ENCODE data around the gene MFAP3L. TPM values are rescaled to one million over a fixed set of nuclear protein-coding genes. Genes with fewer than 3 reads are reported as not detected.

Gene MFAP3L
- total and polyA plus RNA-seq, 2 donors (not counting 1 experiment from before 2014, with no cell fraction given) = 0.49 to 0.50 TPM

DNA sequence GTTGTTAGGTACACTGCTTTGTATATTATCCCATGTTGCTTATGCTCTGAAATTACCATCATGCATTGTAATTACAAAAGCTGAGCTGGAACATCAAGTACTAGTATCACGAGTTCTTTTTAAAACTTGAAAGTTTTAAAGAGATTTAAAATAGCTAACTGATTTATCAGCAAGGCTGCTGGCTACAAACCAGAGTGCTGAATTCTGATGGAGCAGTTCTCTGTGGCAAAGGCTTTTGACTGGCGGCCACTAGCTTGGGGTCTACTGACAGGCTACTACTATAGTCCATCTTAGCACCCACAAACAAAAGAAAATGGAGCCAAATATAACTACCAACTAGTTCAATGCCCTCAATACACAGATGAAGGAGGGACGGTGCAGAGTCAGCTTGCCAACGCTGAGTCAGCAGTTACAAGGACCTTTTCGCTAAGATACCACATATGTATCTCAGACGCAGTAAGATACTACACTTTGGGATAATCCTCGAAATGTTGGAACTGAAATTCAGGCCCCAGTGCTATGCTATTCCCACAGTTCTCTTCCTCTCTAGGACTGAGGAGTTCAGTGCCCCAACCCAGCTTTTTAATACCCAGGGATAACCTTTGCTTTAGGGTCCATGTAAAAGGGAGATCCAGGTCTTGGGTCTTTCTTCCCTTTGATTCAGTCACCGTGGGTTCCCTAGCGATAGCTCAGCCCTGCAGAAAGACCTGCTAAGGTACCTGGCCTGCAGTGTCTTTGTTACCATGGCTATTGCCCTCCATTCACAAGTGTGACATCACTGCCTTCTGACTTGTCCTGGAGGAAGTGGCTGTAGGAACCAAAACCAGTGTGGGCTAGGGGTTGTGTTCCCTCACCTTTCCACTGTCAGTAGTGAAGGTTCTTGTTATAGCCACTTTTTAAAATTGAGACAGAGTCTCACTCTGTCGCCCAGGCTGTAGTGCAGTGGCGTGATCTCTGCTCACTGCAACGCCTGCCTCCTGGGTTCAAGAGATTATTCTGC lies 22.8 kb downstream of the MFAP3L start:
- H3K9ac ChIP-seq (ENCODE audit: insufficient read depth, low read length) = no peak overlapping the region
- no peak overlapping the region for H3K4me2 ChIP-seq (ENCODE audit: extremely low read depth, insufficient read depth, low read length)
- H3K9me3 ChIP-seq (ENCODE audit: control insufficient read depth, insufficient read depth, low read depth, low read length) = no peaks in the 10 kb centered on the region
- TF ChIP-seq EZH2 (IDR thresholded peaks at IDR 0.05; ENCODE audit: low read length, missing control alignments) (no peak), CTCF (conservative IDR thresholded peaks at IDR 0.05 in 1 of 2, IDR thresholded peaks at IDR 0.05 in 1 of 2; ENCODE audit: low read depth in 1 of 2, low read length in 2 of 2) (no peak)
- no peak overlapping the region for H2AFZ ChIP-seq (ENCODE audit: low read length)
- H3K36me3 ChIP-seq (ENCODE audit: control insufficient read depth, insufficient read depth, low read length) = no peaks in the 10 kb centered on the region
- H3K79me2 ChIP-seq (ENCODE audit: control insufficient read depth, insufficient read depth, low read length) = no peaks in the 10 kb centered on the region
- no peak overlapping the region for H3K27ac ChIP-seq (ENCODE audit: insufficient read depth, low read length)
- no peaks in the 10 kb centered on the region for H3K4me1 ChIP-seq (ENCODE audit: control insufficient read depth, extremely low read depth, insufficient read depth, low read length)
- no peaks in the 10 kb centered on the region for H3K27me3 ChIP-seq (ENCODE audit: control insufficient read depth, insufficient read depth, low read length)
- no peak for DNase-seq (ENCODE audit: low read depth in 2 of 2)
- H3K4me3 ChIP-seq (replicated peaks in 1 of 4; ENCODE audit: control extremely low read depth in 1 of 4, insufficient read depth in 1 of 4, low read depth in 3 of 4, low read length in 4 of 4) = no peak overlapping the region
- H4K20me1 ChIP-seq (ENCODE audit: control insufficient read depth, extremely low read depth, insufficient read depth, low read length) = no peaks in the 10 kb centered on the region

GRCh38 chr4:170001745-170002267 lies 24.4 kb downstream of the MFAP3L start:
- H3K4me2 ChIP-seq (ENCODE audit: extremely low read depth, insufficient read depth, low read length) = no peak overlapping the region
- DNase-seq (ENCODE audit: low read depth in 2 of 2) = no peak
- H4K20me1 ChIP-seq (ENCODE audit: control insufficient read depth, extremely low read depth, insufficient read depth, low read length) = no peaks in the 10 kb centered on the region
- no peak overlapping the region for H3K4me3 ChIP-seq (replicated peaks in 1 of 4; ENCODE audit: control extremely low read depth in 1 of 4, insufficient read depth in 1 of 4, low read depth in 3 of 4, low read length in 4 of 4)
- H3K27ac ChIP-seq (ENCODE audit: insufficient read depth, low read length) = no peak overlapping the region
- H3K79me2 ChIP-seq (ENCODE audit: control insufficient read depth, insufficient read depth, low read length) = no peaks in the 10 kb centered on the region
- H3K9ac ChIP-seq (ENCODE audit: insufficient read depth, low read length) = no peak overlapping the region
- H3K36me3 ChIP-seq (ENCODE audit: control insufficient read depth, insufficient read depth, low read length) = no peaks in the 10 kb centered on the region
- H3K9me3 ChIP-seq (ENCODE audit: control insufficient read depth, insufficient read depth, low read depth, low read length) = no peaks in the 10 kb centered on the region
- TF ChIP-seq CTCF (conservative IDR thresholded peaks at IDR 0.05 in 1 of 2, IDR thresholded peaks at IDR 0.05 in 1 of 2; ENCODE audit: low read depth in 1 of 2, low read length in 2 of 2) (no peak), EZH2 (IDR thresholded peaks at IDR 0.05; ENCODE audit: low read length, missing control alignments) (no peak)
- H3K27me3 ChIP-seq (ENCODE audit: control insufficient read depth, insufficient read depth, low read length) = no peaks in the 10 kb centered on the region
- H2AFZ ChIP-seq (ENCODE audit: low read length) = no peak overlapping the region
- H3K4me1 ChIP-seq (ENCODE audit: control insufficient read depth, extremely low read depth, insufficient read depth, low read length) = no peaks in the 10 kb centered on the region

GRCh38 chr4:170001011-170001744 lies 25.0 kb downstream of the MFAP3L start:
- no peaks in the 10 kb centered on the region for H3K36me3 ChIP-seq (ENCODE audit: control insufficient read depth, insufficient read depth, low read length)
- H4K20me1 ChIP-seq (ENCODE audit: control insufficient read depth, extremely low read depth, insufficient read depth, low read length) = no peaks in the 10 kb centered on the region
- H3K9ac ChIP-seq (ENCODE audit: insufficient read depth, low read length) = no peak overlapping the region
- DNase-seq (ENCODE audit: low read depth in 2 of 2) = no peak
- no peak overlapping the region for H3K4me2 ChIP-seq (ENCODE audit: extremely low read depth, insufficient read depth, low read length)
- H3K79me2 ChIP-seq (ENCODE audit: control insufficient read depth, insufficient read depth, low read length) = no peaks in the 10 kb centered on the region
- H3K27me3 ChIP-seq (ENCODE audit: control insufficient read depth, insufficient read depth, low read length) = no peaks in the 10 kb centered on the region
- H2AFZ ChIP-seq (ENCODE audit: low read length) = no peak overlapping the region
- no peaks in the 10 kb centered on the region for H3K4me1 ChIP-seq (ENCODE audit: control insufficient read depth, extremely low read depth, insufficient read depth, low read length)
- TF ChIP-seq EZH2 (IDR thresholded peaks at IDR 0.05; ENCODE audit: low read length, missing control alignments) (no peak), CTCF (conservative IDR thresholded peaks at IDR 0.05 in 1 of 2, IDR thresholded peaks at IDR 0.05 in 1 of 2; ENCODE audit: low read depth in 1 of 2, low read length in 2 of 2) (no peak)
- no peaks in the 10 kb centered on the region for H3K9me3 ChIP-seq (ENCODE audit: control insufficient read depth, insufficient read depth, low read depth, low read length)
- no peak overlapping the region for H3K4me3 ChIP-seq (replicated peaks in 1 of 4; ENCODE audit: control extremely low read depth in 1 of 4, insufficient read depth in 1 of 4, low read depth in 3 of 4, low read length in 4 of 4)
- no peak overlapping the region for H3K27ac ChIP-seq (ENCODE audit: insufficient read depth, low read length)

All from fibroblast of lung (primary cell).